ENCODE measurements around the gene CCDC88B.

- TF ChIP-seq CTCF (IDR thresholded peaks at IDR 0.05 in 4 of 5, conservative IDR thresholded peaks at IDR 0.05 in 1 of 5) (no peak), POLR2A (IDR thresholded peaks at IDR 0.05) (no peak)
Observed at GRCh38 chr11:64314805-64315561, 25.0 kb upstream of the CCDC88B start.
